Activated naive CD4-positive, alpha-beta T cell treated with anti-CD3 and anti-CD28 coated beads, Interleukin-2, amount 50 U/mL, for 24 hours (primary cell): Measurements from ENCODE around the gene SERPIND1.

ENCODE experiments used
- H3K27ac Mint-ChIP-seq: one replicate; pipeline ENCODE4 v1.8.0; 2021; ENCODE audit warnings: mild to moderate bottlenecking, mixed read lengths
- H3K27me3 Mint-ChIP-seq: one replicate; pipeline ENCODE4 v1.8.0; 2021; ENCODE audit warnings: mixed read lengths
- H3K36me3 Mint-ChIP-seq: one replicate; pipeline ENCODE4 v1.8.0; 2021; ENCODE audit warnings: mixed read lengths
- H3K4me1 Mint-ChIP-seq: one replicate; pipeline ENCODE4 v1.8.0; 2021; ENCODE audit warnings: mixed read lengths
- H3K4me3 Mint-ChIP-seq: one replicate; pipeline ENCODE4 v1.8.0; 2021; ENCODE audit warnings: mild to moderate bottlenecking, mixed read lengths
- H3K9me3 Mint-ChIP-seq: one replicate; pipeline ENCODE4 v1.8.0; 2021; ENCODE audit warnings: mixed read lengths

The SERPIND1 gene

DNA sequence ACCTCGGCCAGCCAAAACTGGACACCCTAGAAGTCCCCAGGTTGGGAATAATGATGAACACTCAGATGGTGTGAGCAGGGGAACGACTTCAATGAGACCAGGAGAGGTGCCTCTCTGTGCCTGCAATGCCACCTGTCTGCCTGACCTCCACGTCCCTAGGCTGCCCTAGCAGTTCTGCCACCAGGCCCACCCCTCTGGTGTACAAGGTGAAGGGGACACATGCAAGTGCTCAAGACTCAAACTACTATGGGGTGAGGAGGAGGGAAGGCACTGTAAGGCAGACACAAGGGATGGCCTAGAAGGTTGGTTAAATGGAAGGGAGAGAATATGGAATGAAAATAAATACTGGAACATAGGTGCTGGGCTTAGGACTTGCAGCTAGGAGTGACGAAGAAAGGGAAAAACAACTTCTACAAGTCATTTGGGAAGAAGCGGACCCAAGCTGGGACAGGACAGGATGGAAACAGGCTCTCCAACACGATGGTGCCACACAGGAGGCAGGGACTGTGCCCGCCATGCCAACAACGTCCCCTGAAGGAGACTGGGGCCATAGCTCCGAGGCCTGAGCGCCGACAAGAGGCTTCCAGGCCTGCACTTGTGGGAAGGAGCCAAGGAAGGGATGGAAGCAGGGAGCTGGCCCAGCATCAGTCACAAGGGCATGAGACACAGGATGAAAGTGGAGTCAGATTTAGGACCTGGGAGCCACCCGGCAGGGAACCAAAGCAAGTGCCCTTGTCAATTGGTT lies 18.5 kb downstream of the SERPIND1 start:
- Mint-ChIP-seq H3K4me3 (no peak overlapping the region), H3K36me3 (peaks cover 20% of the 10 kb centered on the region), H3K4me1 (no peaks in the 10 kb centered on the region), H3K27ac (peak overlapping the region; percentile 46), H3K9me3 (no peaks in the 10 kb centered on the region), H3K27me3 (no peaks in the 10 kb centered on the region)

DNA sequence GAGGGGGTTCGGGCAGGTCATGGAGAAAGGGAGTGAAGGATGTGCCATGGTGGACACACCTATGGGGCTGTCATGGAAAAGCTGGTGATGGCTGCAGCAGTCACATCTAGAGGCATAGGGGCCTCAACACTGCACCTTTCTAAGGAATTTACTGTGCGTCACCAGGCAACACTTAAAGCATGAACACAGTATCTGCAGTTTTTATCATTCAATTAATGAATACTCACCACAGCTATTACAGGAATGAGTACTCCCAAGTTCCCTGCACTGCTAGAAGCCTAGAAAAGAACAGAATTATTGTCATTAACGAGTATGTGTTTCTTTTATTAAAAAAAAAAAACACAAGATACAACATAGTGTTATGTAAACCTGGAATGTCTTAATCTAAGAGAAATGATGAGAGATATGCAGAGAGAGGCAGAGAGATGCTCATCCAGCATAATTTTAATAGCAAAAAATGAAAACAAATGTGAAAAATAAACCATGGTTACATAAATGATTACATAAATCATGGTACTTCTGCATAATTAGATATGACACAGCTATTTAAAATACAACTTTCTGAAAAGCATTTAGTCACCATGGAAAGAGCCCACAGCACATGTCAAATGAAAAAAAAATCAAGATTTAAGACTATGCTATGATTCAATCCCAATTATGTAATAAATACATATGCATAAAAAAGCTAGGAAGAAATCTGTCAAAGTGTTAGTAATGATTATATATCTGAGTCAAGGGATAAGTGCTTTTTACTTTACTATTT lies 19.2 kb downstream of the SERPIND1 start:
- Mint-ChIP-seq H3K4me3 (no peak overlapping the region), H3K36me3 (peaks cover 20% of the 10 kb centered on the region), H3K27me3 (no peaks in the 10 kb centered on the region), H3K27ac (no peak overlapping the region), H3K4me1 (no peaks in the 10 kb centered on the region), H3K9me3 (no peaks in the 10 kb centered on the region)

DNA sequence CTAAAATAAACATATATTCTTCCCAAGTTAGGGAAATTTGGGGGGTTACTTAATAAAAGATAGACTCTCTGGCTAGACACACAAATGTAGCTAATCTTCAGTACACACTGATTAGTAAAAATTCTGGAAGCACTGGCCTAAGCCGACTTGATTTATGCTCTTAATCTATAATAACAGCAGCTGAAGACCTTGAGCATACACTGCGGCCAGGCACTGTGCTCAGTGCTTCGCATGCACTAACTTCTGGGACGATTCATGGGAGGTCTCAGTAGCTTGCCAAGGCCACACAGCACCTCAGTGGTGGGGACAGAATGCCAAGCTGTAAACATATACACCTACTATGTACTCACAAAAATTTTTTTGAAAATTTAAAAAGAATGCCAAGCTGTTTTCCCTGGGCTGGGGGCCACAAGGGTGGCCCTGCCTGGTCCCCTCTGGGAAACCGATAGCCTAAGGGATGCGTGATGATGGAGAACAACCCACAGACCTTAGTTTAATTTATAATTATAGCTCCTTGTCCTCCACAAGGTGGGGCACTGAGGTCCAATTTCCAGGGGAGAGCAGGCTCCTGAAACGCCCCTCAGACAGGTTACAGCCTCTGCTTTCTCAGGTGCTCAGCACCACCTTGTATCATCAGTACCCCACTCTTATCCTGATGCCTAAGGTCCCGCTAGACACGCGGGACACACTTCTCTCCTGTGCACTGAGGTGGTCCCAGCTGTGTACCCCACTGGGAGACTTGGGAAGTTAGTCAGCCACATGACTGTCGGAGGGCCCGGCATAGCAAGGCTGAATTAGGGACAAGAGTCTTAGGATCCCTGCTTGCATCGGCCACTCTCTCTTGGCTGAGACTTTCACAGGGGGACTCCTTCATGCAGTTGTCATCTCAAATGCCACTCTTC lies 20.1 kb downstream of the SERPIND1 start:
- no peak overlapping the region for H3K27ac Mint-ChIP-seq
- peaks cover 20% of the 10 kb centered on the region for H3K36me3 Mint-ChIP-seq
- H3K27me3 Mint-ChIP-seq: no peaks in the 10 kb centered on the region
- H3K4me3 Mint-ChIP-seq: no peak overlapping the region
- no peaks in the 10 kb centered on the region for H3K4me1 Mint-ChIP-seq
- H3K9me3 Mint-ChIP-seq: no peaks in the 10 kb centered on the region

DNA sequence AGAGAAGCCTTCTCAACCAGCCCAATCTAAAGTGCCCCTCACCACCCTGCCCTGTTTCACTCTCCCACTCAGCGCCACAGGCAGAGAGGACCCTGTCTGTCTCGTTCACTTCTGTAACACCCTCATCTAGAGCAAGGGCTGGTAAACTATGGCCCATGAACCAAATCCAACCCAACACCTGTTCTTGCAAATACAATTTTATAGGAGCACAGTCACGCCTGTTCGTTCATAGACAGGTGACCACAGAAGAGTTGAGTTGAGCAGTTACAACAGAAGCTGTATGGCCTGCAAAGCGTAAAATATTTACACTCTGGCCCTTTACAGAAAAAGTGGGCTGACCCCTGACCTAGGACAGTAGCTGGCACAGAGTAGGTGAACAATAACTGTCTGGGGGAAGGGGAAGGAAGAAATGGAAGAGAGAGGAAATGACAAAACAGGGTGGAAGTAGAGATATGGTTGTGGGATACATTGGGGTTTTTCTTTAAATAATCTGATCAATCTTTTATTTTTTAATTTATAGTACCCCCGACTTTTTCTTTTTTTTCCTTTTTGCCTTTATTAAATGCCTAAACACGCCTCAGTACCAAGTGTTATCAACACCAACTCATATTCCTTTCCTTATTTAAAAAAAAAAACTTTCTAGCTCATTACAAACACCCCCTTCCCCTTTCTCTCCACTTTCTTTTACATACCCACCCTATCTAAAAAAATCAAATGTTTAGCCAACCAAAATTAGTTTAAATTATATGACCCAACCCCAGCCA lies 20.9 kb downstream of the SERPIND1 start:
- H3K4me3 Mint-ChIP-seq: no peak overlapping the region
- H3K4me1 Mint-ChIP-seq: no peaks in the 10 kb centered on the region
- H3K36me3 Mint-ChIP-seq: peaks cover 22% of the 10 kb centered on the region
- no peaks in the 10 kb centered on the region for H3K9me3 Mint-ChIP-seq
- no peaks in the 10 kb centered on the region for H3K27me3 Mint-ChIP-seq
- H3K27ac Mint-ChIP-seq: no peak overlapping the region

DNA sequence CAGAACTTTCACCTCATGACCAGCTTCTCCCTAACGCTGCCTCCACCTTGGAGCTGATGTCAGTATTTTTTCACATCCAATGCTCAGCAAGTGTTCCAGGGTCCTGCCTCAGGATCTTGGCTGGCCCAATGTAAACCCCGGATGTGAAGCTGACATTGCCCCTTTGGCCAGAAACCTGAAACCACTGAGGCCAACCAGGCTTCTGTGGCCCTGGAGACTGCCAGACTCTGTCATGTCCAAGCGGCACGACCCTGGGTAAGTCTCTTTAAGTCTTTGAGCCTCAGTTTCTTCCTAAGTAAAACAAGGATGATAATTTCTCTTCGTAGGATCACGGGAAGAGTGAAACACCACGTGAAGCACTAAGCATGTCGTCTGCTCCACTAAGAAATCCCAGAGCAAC lies 22.8 kb downstream of the SERPIND1 start:
- Mint-ChIP-seq H3K4me3 (no peak overlapping the region), H3K36me3 (peaks cover 17% of the 10 kb centered on the region), H3K4me1 (no peaks in the 10 kb centered on the region), H3K9me3 (no peaks in the 10 kb centered on the region), H3K27me3 (no peaks in the 10 kb centered on the region), H3K27ac (no peak overlapping the region)

DNA sequence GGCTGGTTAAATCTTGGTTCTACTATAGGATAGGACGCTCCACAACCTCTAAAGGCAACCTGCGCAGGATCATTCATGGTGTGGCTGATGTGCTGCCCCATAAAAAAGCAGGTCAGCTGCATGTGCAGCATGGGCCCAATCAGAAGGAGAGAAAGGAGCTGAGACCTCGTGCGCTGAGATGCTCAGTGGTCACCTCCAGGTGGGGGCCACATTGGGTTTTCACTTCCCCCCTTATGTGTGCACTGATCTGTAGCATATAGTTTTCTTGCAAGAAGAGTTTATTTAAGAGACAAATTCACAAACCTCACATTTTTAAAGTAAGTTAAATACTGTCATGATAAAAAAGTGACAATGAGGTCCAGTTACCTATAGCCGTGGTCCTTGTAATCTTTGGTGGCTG lies 24.3 kb downstream of the SERPIND1 start:
- H3K36me3 Mint-ChIP-seq: peaks cover 18% of the 10 kb centered on the region
- no peaks in the 10 kb centered on the region for H3K9me3 Mint-ChIP-seq
- no peaks in the 10 kb centered on the region for H3K4me1 Mint-ChIP-seq
- H3K27me3 Mint-ChIP-seq: no peaks in the 10 kb centered on the region
- no peak overlapping the region for H3K27ac Mint-ChIP-seq
- no peak overlapping the region for H3K4me3 Mint-ChIP-seq

DNA sequence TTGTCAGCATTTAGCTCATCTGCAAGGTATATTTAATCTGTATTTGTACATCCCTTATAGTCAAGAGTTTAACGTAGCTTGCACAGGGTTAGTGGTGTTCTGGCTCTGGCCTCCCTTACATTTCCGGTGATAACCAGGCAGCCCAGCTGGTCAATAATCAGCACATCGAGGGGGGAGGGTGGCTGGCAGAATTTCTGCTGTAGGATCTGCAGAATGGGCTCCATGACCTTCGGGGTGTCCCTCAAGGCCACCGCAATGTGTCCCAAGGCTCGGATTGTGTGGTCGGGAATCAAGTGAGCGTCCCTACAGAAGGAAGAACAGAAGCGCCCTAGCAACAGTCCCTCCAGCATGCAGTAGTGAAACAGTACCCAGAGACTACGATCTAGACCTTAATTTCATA lies 25.1 kb downstream of the SERPIND1 start:
- no peaks in the 10 kb centered on the region for H3K4me1 Mint-ChIP-seq
- no peak overlapping the region for H3K27ac Mint-ChIP-seq
- no peak overlapping the region for H3K4me3 Mint-ChIP-seq
- H3K9me3 Mint-ChIP-seq: no peaks in the 10 kb centered on the region
- H3K27me3 Mint-ChIP-seq: no peaks in the 10 kb centered on the region
- H3K36me3 Mint-ChIP-seq: peaks cover 18% of the 10 kb centered on the region

DNA sequence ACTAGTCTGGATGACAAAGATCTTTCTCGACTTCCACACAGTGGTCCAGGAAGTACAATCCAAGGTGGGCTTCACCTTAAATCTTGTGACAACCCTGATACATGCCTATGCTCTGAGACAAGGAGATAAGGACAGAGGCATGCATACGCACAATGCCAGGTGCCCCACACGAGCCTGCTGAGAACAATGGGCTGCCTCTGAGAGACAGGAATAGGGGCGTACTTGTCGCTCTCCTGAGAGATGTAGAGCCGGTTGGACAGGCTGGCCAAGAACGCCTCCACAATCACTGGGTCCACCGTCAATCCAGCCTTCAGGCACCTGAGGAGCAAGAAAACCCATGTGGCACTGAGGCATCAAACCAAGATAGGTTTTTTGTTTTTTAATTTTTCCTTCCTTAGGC lies 25.5 kb downstream of the SERPIND1 start:
- Mint-ChIP-seq H3K27me3 (no peaks in the 10 kb centered on the region), H3K4me1 (no peaks in the 10 kb centered on the region), H3K9me3 (no peaks in the 10 kb centered on the region), H3K36me3 (peaks cover 20% of the 10 kb centered on the region), H3K27ac (no peak overlapping the region), H3K4me3 (no peak overlapping the region)

DNA sequence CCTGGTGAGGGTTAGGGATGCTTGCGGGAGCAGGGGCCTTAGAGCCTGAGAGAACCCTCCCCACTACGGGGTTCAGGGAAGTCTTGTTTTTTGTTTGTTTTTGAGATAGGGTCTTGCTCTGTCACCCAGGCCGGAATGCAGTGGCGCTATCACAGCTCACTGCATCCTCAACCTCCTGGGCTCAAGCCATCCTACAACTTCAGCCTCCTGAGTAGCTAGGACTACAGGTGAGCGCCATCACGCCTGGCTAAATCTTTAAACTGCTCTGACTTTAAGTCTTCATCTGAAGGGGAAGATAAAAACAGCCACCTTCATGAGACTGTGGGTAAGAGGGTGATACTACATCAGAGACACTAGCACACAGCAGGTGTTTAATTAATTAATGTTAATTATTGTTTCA lies 28.5 kb downstream of the SERPIND1 start:
- Mint-ChIP-seq H3K4me3 (no peak overlapping the region), H3K4me1 (no peaks in the 10 kb centered on the region), H3K27me3 (no peaks in the 10 kb centered on the region), H3K27ac (peak overlapping the region; percentile 46), H3K9me3 (no peaks in the 10 kb centered on the region), H3K36me3 (peaks cover 14% of the 10 kb centered on the region)

DNA sequence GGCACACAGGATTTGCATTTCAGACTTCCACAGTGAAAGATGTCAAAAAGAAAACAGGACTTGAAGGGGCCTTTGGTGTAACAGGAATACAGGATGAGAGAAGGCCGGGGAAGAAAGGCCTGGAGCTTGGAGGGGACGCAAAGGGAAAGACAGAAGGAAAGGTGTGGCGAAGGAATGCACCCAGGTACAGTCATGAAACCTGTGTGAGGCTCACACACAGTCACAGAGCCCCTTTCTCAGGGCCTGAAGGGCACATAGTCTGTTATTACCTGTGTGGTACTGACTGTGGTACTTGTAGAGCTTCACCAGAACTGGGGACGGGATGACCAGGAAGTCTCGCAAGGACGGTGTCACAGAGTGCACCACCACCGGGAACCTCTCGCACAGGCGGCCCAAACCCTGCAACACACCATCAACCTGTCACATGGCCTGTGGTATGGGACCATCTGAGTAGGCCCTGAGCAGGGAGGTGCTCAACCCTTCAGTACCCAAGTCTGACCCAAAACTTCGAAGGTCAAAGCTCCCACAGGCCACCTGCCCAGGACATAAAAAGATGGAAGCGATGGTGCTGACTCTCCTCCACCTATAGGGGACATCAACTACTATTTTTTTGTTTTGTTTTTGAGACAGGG lies 29.1 kb downstream of the SERPIND1 start:
- Mint-ChIP-seq H3K9me3 (no peaks in the 10 kb centered on the region), H3K27me3 (no peaks in the 10 kb centered on the region), H3K4me1 (no peaks in the 10 kb centered on the region), H3K4me3 (no peak overlapping the region), H3K36me3 (peaks cover 14% of the 10 kb centered on the region), H3K27ac (peak overlapping the region; percentile 46)

DNA sequence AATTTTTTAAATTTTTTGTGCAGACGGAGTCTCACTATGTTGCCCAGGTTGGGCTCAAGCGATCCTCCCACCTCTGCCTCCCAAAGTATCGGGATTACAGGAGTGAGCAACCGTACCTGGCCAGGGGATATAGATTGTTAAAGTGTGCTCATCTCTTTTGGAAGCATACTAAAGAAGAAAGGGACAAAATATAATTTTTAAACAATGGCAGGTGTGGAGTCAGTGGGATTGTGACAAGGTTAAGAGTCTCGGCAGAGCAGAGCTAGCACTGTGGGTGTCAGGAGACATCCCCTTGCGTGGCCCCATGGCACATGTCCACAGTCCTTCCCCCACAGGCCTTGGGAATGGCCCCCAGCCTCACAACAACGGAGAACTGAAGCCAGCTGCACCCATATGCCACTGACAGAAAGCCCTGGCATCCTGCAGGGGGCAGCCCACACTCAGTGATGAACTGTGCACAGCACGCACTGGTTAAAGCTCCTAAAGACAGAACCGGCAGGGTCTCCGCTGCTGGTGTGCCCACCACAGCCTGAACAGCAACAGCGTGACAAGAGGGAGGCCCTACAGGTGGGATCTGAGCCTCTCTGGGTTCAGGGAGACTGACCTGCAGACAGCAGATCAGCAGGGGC lies 29.9 kb downstream of the SERPIND1 start:
- Mint-ChIP-seq H3K27ac (no peak overlapping the region), H3K9me3 (no peaks in the 10 kb centered on the region), H3K4me3 (no peak overlapping the region), H3K36me3 (peaks cover 17% of the 10 kb centered on the region), H3K27me3 (no peaks in the 10 kb centered on the region), H3K4me1 (no peaks in the 10 kb centered on the region)

DNA sequence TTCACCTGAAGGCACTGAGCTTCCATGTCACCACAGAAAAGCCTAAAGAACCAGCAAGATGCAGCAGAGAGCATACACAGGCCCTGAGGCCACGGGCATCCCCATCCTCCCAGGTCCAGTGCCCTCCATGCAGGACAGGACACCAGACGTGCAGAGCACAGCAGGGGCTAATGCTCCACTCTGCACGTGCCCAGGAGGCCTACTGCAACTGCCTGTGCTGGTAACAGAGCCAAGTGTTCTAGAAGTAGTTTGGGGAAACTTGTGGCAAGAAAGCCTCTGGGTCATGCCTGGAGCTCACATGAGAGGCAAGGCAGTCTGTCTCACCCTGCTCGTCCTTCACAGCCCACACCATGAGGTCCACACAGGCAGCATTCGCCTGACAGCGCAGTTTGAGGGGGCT lies 30.7 kb downstream of the SERPIND1 start:
- Mint-ChIP-seq H3K27ac (no peak overlapping the region), H3K36me3 (peaks cover 19% of the 10 kb centered on the region)

DNA sequence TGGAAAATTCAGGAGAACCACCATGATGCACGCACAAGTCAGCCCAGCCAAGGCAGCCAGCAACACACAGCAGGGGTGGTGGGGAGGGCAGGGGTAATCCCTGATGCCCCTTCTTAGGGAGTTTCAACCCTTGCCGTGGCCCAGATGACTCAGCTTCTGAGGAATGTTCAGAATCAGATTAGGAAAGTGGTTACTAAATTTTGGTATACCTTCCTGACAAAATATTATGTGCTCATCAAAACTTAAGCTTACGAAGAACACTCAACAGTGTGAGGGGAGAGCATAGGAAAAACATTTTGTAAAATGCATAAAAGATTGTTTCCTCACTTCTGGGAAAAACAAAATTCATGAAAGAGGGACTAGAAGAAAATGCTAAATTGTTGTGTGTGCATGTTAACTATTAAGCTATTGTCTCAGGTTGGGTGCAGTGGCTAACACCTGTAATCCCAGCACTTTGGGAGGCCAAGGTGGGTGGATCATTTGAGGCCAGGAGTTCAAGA lies 32.1 kb downstream of the SERPIND1 start:
- Mint-ChIP-seq H3K27me3 (no peaks in the 10 kb centered on the region), H3K4me1 (peaks cover 7% of the 10 kb centered on the region), H3K27ac (no peak overlapping the region), H3K36me3 (peaks cover 22% of the 10 kb centered on the region), H3K9me3 (no peaks in the 10 kb centered on the region), H3K4me3 (no peak overlapping the region)

More for the DNA sequence above, 30.7 kb downstream of the SERPIND1 start:
- no peaks in the 10 kb centered on the region for H3K4me1 Mint-ChIP-seq
- H3K27me3 Mint-ChIP-seq: no peaks in the 10 kb centered on the region
- no peak overlapping the region for H3K4me3 Mint-ChIP-seq
- no peaks in the 10 kb centered on the region for H3K9me3 Mint-ChIP-seq

DNA sequence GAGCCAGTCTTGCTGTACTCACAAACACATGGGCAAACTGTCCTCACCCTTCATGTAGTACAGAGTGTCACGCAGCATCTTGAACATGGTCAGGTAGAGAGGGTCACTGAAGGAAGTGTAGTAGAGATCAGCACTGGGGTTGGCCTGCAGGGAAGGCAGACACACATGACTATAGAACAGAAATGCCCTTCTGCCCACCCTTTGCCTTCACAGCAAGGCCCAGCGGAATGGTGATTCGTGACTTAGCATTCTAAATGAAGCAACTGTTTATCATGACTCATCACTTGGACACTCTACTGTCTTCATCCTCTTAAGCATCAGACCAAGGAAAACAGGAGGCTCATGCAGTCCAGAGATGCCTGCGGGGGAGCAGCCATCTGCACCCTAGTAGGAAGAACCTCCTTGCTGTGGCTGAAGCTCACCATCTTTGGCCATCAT lies 33.4 kb downstream of the SERPIND1 start:
- Mint-ChIP-seq H3K27me3 (no peaks in the 10 kb centered on the region), H3K27ac (no peak overlapping the region), H3K4me3 (no peak overlapping the region), H3K9me3 (no peaks in the 10 kb centered on the region), H3K36me3 (peaks cover 21% of the 10 kb centered on the region), H3K4me1 (peaks cover 14% of the 10 kb centered on the region)
